HG03095 (cell line): Measurements from ENCODE around the gene ERV3-1.
A peak's percentile ranks its signal among the peaks of the same experiment; 100 is the strongest.
"Not testable (repeated sequence)": the region's sequence is repeated elsewhere in the genome, so short reads cannot be mapped to it uniquely, and the experiment has no call there.

Experiments
- ATAC-seq: cut with Tn5 transposase; IDR thresholded peaks from one replicate; pipeline ENCODE4 v1.9.1; 2021; ENCODE audit warnings: moderate library complexity; ENCODE audit not compliant: unreplicated experiment

ERV3-1 gene

DNA sequence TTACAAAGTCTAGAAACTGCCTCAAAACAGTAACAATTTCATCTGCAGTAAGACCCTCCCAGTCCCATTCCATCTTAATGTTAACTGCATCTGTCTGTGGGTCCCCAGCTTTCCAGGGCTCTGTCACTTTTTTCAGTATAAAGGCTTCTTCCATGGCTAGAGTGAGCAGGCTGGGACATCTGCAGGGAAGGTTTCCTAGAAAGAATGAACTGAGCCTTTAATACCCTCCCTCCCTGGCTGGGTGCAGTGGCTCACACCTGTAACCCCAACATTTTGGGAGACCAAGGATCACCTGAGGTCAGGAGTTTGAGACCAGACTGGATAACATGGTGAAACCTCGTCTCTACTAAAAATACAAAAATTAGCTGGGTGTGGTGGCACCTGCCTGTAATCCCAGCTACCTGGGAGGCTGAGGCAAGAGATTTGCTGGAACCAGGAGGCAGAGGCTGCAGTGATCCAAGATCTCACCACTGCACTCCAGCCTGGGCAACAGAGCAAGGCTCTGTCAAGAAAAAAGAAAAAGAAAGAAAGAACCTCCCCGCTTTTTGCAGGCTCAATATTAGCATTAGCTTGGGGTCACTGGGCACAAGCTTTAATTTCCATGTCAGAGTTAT is 3.4 kb downstream of the ERV3-1 start:
- no peak for ATAC-seq

- no peak for ATAC-seq
Measured at GRCh38 chr7:65001291-65001814, 5.1 kb downstream of the ERV3-1 start.

DNA sequence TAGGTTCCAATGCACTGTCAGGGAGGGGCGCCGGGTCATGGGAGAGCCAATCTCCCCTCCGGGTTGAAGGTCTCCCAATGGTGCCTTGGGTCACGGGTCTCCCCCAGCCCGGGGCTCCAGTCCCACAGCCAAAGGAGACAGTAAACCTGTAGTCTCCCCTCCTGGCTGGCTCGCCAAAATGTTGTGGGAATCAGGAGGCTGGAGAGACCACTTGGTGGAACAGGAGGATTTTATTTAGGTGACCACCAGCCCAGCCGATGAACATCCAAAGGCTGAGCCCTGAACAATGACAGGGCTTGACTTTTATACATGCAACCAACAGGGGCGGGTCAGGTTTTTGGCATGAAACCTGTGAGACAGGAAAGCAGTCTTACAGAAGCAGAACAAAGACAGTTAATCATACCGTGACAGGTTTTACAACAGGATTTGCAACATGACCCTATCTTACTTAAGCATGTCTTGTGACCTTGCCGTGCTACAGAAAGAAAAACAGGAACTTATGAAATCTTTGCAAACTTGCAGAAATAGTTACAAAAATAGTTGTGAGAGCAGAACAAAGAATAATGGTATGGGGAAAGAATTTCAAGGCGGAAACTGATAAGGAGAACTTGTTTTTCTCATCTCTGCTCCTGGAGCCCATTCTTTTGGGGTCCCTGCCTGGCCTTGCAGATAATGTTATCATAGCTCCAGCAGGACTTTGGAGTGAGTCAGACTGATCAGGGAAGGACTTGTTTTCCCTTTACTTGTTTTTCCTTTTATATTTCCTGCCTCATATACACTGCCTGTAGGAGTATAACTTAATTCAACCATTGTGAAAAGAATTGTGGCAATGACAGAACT is 7.1 kb downstream of the ERV3-1 start:
- ATAC-seq, result peak; percentile 65

DNA sequence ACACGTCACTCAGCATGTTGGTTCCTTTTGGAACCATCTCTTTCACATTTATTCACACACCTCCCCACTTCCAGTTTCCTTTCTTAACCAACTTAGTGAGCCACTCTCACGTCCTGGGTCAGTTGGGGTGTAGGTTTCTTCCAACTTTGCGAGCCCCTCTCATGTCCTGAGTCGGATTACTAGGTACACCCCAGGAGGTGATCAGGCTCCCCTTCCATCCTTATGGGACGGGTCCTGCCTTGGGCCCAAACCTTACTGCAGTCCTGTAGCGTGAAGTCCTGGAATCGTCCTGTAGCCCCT is 7.7 kb downstream of the ERV3-1 start:
- no peak for ATAC-seq

DNA sequence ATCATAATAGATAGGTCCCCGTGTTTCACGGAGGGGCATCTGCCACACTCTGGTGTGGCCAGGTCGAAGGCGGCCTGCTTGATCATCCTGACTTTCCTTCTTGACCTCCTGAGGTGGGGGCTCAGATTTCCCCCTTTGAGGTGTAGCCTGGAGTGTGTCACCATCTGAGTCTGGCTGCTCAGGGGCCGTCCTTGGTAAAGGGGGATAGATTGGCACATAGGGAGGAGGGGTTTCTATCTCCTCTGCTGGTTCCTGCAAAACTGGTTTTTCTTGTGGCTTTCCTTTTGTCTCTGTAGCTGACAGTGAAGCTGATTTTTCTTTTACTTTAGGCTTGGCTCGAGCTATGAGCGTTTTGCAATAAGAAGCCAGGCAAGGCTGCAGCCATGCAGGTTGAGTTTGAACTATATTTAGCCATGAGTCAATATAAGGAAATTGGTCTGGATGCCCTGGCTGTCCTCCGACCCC is 8.5 kb downstream of the ERV3-1 start:
- ATAC-seq, result no peak

- ATAC-seq, result no peak
Measured at GRCh38 chr7:64997164-64997908, 9.2 kb downstream of the ERV3-1 start.

DNA sequence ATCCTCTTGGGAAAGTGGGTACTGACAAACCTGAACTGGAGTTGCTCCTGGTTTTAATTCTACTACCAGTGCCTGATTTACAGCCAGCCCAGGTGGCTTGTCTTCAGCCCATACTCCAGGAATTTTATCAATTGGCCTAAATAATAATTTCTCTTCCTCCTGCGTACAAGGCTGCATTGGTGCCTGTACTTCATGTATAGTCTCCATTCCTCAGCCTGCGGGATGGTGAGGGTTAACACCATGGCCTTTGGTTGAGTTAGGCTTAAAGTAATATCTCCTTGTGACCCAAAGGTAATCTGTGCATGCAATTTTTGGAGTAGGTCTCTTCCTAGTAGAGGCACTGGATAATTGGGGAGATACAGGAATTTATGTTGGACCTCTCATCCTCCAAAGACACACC is 10.2 kb downstream of the ERV3-1 start:
- ATAC-seq, result no peak

GRCh38 chr7:64993901-64994300 is 12.6 kb downstream of the ERV3-1 start:
- ATAC-seq, result no peak

DNA sequence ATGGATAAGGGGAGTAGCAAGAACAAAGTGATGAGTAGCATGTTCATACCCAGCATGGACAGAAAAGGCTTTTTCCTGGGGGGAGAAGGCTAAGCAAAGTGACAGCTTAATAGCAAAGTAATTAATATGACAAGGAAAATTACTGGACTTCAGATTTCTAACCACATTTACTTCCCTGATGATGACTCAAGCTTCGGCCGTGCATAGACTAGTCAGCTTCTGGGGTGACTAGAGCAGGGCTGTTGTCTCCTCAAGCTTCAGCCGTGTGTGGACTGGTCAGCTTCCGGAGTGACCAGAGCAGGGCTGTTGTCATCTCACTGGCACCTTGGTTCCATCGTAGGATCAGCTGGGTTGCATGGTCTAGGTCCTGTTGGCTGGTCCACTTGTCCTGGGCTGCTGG is 13.5 kb downstream of the ERV3-1 start:
- ATAC-seq, result no peak

- ATAC-seq, result no peak
Measured at GRCh38 chr7:64990936-64991335, 15.6 kb downstream of the ERV3-1 start, which contains the start of gene ZNF117. Gene ZNF117, minus strand, starts transcription at chr7:64991036.

DNA sequence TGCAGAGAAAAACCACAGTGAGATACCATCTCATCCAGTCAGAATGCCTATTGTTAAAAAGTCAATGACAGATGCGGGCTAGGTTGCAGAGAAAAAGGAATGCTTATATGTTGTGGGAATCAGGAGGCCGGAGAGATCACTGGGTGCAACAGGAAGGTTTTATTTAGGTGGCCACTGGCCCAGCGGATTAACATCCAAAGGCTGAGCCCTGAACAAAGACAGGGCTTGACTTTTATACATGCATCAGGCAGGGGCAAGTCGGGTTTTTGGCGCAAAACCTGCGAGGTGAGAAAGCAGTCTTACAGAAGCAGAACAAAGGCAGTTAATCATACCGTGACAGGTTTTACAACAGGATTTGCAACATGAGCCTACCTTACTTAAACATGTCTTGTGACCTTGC is 16.3 kb downstream of the ERV3-1 start:
- no peak for ATAC-seq

GRCh38 chr7:64978497-64979203 is 27.8 kb downstream of the ERV3-1 start:
- ATAC-seq, result no peak

DNA sequence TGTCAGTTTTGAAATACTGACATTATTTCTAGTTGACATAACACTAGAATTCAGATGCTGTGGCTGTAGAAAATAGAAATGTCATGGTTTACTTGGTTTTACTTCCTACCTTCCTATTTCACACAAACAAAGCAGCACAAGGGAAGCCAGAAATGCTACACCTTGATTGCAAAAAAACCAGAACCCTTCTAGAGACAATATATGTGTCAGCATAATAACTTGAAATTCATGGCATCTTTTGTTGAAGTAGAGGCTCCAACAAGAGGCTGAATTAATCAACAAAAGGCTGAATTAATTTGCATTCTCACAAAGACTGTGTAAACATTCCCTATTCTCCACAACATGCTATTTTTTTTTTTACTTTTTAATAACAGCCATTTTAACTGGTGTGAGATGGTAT is 40.9 kb downstream of the ERV3-1 start:
- ATAC-seq, result no peak

DNA sequence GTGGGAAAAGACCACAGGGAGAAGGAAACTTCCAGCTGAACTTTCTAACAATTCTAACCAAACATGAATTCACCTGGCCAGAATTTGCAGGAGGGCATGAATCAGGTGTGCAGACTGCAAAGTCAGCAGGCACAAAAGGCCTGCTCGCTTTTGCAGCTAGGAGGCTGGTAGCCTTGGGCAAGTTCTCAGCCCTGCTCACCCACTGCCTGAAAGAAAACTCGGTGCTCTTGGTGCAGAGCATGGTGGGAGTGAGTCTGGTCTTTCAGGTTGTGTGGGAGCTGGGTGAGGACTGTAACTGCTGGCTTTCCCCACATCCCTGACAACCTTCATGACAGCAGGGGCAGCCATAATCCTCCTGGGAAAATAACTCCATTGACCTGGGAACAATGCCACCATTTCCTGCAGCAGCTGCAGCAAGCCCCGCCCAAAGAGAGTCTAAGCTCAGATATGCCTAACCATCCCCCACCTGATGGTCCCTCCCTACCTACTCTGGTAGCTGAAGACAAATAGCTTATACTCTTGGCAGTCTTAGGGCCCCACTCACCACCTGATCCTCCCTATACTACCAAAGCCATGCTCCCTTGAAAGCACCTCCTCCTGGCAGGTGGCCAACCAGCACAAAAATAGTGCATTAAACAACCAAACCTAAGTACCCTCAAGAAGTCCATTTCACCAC is 47.3 kb downstream of the ERV3-1 start:
- no peak for ATAC-seq

DNA sequence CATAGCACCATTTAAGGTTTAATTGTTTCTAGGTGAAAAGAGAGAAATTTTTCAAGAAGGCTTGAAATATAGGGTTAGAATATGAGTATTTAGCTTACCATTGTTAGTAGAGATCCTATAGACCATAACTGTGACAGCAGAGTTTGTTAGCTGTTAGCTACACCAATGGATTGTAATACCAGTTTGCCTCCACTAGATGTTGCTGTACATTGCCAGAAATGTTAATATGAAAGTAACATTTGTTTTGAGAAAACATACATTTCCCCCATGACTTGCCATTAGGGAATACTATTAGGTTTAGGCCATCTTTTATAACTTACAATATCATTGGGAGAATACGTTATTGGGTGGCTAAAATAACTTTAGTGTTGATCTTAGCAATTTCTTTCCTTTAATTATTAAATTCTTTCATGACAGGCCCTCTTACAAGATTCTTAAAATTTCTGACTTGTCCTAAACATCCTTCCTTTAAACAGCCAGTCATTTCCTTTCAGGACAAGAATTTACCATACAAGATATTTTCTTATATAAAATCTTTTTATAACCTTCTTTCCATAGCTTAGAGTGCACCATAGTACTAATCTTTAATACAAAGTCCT is 55.1 kb downstream of the ERV3-1 start:
- no peak for ATAC-seq

- not testable (repeated sequence) for ATAC-seq
Measured at GRCh38 chr7:64950673-64951072, 55.8 kb downstream of the ERV3-1 start.

GRCh38 chr7:64948774-64949173 is 57.7 kb downstream of the ERV3-1 start:
- not testable (repeated sequence) for ATAC-seq

GRCh38 chr7:64947252-64948000 is 59.1 kb downstream of the ERV3-1 start:
- ATAC-seq, result no peak

- no peak for ATAC-seq
Measured at GRCh38 chr7:64946772-64947171, 59.7 kb downstream of the ERV3-1 start.
